Caco-2 (cell line): ENCODE data around the gene KLHL34. TPM values are rescaled to one million over a fixed set of nuclear protein-coding genes. Genes with fewer than 3 reads are reported as not detected.

ENCODE experiments used
- BruUV-seq: library from RNA; stranded (reverse); fragments of 400-500 nt; replicated peaks from 2 replicates; lab custom pipeline; 2021; lab: Mats Ljungman, UMichigan
- CTCF ChIA-PET: fragments of 300-600 bp; sonication (Branson Sonifier 250); formaldehyde crosslinking; loops from one replicate; lab custom pipeline; 2022; ENCODE audit warnings: antibody characterized with exemption; lab: Charles Lee
- POLR2A ChIA-PET: fragments of 300-600 bp; sonication (Branson Sonifier 250); formaldehyde crosslinking; loops from one replicate; lab custom pipeline; 2022; ENCODE audit warnings: antibody characterized with exemption; lab: Charles Lee
- DNase-seq, 2 experiments: peaks; one replicate each; pipeline versions ENCODE4 v3.0.0 to v3.0.0-alpha.2; 2020 to 2022
- H3K27me3 ChIP-seq: replicated peaks from 2 replicates; pipeline ENCODE4 v1.6.0; 2011; ENCODE audit warnings: low read length; ENCODE audit not compliant: control insufficient read depth, insufficient read depth
- H3K36me3 ChIP-seq: 2 replicates; pipeline ENCODE4 v1.5.1; 2011; ENCODE audit warnings: low read length; ENCODE audit not compliant: control insufficient read depth, insufficient read depth
- H3K4me1 ChIP-seq: fragments of 250-450 bp; sonication (Bioruptor Pico); 2 replicates; pipeline ENCODE4 v1.5.1; 2020; ENCODE audit warnings: mild to moderate bottlenecking
- H3K4me3 ChIP-seq: 2 replicates; pipeline ENCODE4 v1.5.1; 2011; ENCODE audit warnings: low read depth, mild to moderate bottlenecking, control low read depth, low read length
- H3K9me3 ChIP-seq: fragments of 250-450 bp; sonication (Bioruptor Pico); 2 replicates; pipeline ENCODE4 v1.5.1; 2020; ENCODE audit warnings: mild to moderate bottlenecking, moderate library complexity
- H3K27ac Mint-ChIP-seq: one replicate; pipeline ENCODE4 v1.8.0; 2022; ENCODE audit warnings: mixed read lengths; ENCODE audit not compliant: unreplicated experiment
- H3K27me3 Mint-ChIP-seq: one replicate; pipeline ENCODE4 v1.8.0; 2022; ENCODE audit warnings: mixed read lengths; ENCODE audit not compliant: insufficient read depth, unreplicated experiment
- H3K36me3 Mint-ChIP-seq: one replicate; pipeline ENCODE4 v1.8.0; 2022; ENCODE audit warnings: mild to moderate bottlenecking, mixed read lengths; ENCODE audit not compliant: insufficient read depth, unreplicated experiment
- H3K4me1 Mint-ChIP-seq: one replicate; pipeline ENCODE4 v1.8.0; 2022; ENCODE audit warnings: low read depth, mixed read lengths; ENCODE audit not compliant: unreplicated experiment
- H3K4me3 Mint-ChIP-seq: one replicate; pipeline ENCODE4 v1.8.0; 2022; ENCODE audit warnings: mild to moderate bottlenecking, moderate library complexity, mixed read lengths; ENCODE audit not compliant: unreplicated experiment
- H3K9me3 Mint-ChIP-seq: one replicate; pipeline ENCODE4 v1.8.0; 2022; ENCODE audit warnings: mixed read lengths; ENCODE audit not compliant: unreplicated experiment
- CTCF ChIP-seq, 2 experiments: fragments of 200-600 bp in 1 of 2; IDR thresholded peaks; 1 replicate in 1 of 2; 2 replicates in 1 of 2; pipeline versions ENCODE4 v1.5.1 to v1.8.0; 2011 to 2022; ENCODE audit warnings: antibody characterized with exemption in 1 of 2, control low read depth in 1 of 2, inconsistent platforms in 1 of 2, low read depth in 1 of 2, low read length in 1 of 2, mild to moderate bottlenecking in 1 of 2, moderate library complexity in 1 of 2; ENCODE audit not compliant: insufficient read depth in 1 of 2, severe bottlenecking in 1 of 2, unreplicated experiment in 1 of 2
- intact Hi-C: fragments of 100-400 bp; cut with micrococcal nuclease; formaldehyde crosslinking; loops from one replicate; pipeline ENCODE4 v1.10.0; 2022; ENCODE audit not compliant: unreplicated experiment
- total RNA-seq: library from RNA; stranded (reverse); gene quantifications from 2 replicates; pipeline ENCODE4 v1.2.3, GENCODE V29; 2022

KLHL34 gene
- total RNA-seq, 1 experiment from 2014 or later: not detected

- Histone ChIP-seq H3K9me3 (peaks cover 4% of the 10 kb centered on the region; the same call in 1 of the 2 replicates), H3K36me3 (no peaks in the 10 kb centered on the region), H3K27me3 (no peaks in the 10 kb centered on the region), H3K4me1 (peaks cover 35% of the 10 kb centered on the region), H3K4me3 (no peak overlapping the region)
- intact Hi-C loops: loop anchor here (2.0 to 10.0 kb wide), 3 partner anchors 53 to 160 kb away; partner anchors contain the start of gene MBTPS2
- ChIA-PET CTCF (interaction anchor here (0.7 to 2.5 kb wide), 3 partner anchors 51 to 1145 kb away, joined by 3 to 10 read pairs (median 4); no protein-coding TSS in a partner anchor), POLR2A (no interaction called here)
- BruUV-seq: no TSS peak
- Mint-ChIP-seq H3K4me1 (peaks cover 26% of the 10 kb centered on the region), H3K4me3 (peak overlapping the region; percentile 49), H3K27me3 (no peaks in the 10 kb centered on the region), H3K9me3 (peaks cover 7% of the 10 kb centered on the region), H3K36me3 (peaks cover 10% of the 10 kb centered on the region), H3K27ac (no peak overlapping the region)
- no peak for TF ChIP-seq CTCF (IDR thresholded peaks at IDR 0.05; ENCODE audit: insufficient read depth in 1 of 2, low read depth in 1 of 2, low read length in 1 of 2, severe bottlenecking in 1 of 2, unreplicated experiment in 1 of 2)
- DNase-seq: peak in 1 of 2 experiments; percentile 9
These were observed 16.5 kb upstream of the KLHL34 start for GRCh38 chrX:21674430-21675186.

- H3K4me1 ChIP-seq: no peaks in the 10 kb centered on the region
- Mint-ChIP-seq H3K36me3 (no peaks in the 10 kb centered on the region), H3K4me1 (peaks cover 7% of the 10 kb centered on the region), H3K4me3 (no peak overlapping the region), H3K9me3 (no peaks in the 10 kb centered on the region), H3K27ac (no peak overlapping the region), H3K27me3 (no peaks in the 10 kb centered on the region)
- H3K36me3 ChIP-seq: no peaks in the 10 kb centered on the region
- DNase-seq: no peak
- CTCF ChIA-PET: no interaction called here
- intact Hi-C loops: no loop called here
- no peak for TF ChIP-seq CTCF (IDR thresholded peaks at IDR 0.05; ENCODE audit: insufficient read depth in 1 of 2, low read depth in 1 of 2, low read length in 1 of 2, severe bottlenecking in 1 of 2, unreplicated experiment in 1 of 2)
- no TSS peak for BruUV-seq
- no peak overlapping the region for H3K4me3 ChIP-seq
- no peaks in the 10 kb centered on the region for H3K9me3 ChIP-seq
- POLR2A ChIA-PET: no interaction called here
- H3K27me3 ChIP-seq: no peaks in the 10 kb centered on the region
These were observed 8.5 kb upstream of the KLHL34 start for GRCh38 chrX:21666679-21667078.

- no peaks in the 10 kb centered on the region for H3K9me3 ChIP-seq
- no peak overlapping the region for H3K4me3 ChIP-seq
- ChIA-PET POLR2A (no interaction called here), CTCF (no interaction called here)
- Mint-ChIP-seq H3K9me3 (no peaks in the 10 kb centered on the region), H3K27ac (no peak overlapping the region), H3K4me3 (no peak overlapping the region), H3K27me3 (no peaks in the 10 kb centered on the region), H3K36me3 (no peaks in the 10 kb centered on the region), H3K4me1 (peaks cover 7% of the 10 kb centered on the region)
- no peak for DNase-seq
- TF ChIP-seq CTCF (IDR thresholded peaks at IDR 0.05; ENCODE audit: insufficient read depth in 1 of 2, low read depth in 1 of 2, low read length in 1 of 2, severe bottlenecking in 1 of 2, unreplicated experiment in 1 of 2): no peak
- H3K36me3 ChIP-seq: no peaks in the 10 kb centered on the region
- no TSS peak for BruUV-seq
- intact Hi-C loops: no loop called here
- H3K27me3 ChIP-seq: no peaks in the 10 kb centered on the region
- no peaks in the 10 kb centered on the region for H3K4me1 ChIP-seq
These were observed 8.1 kb upstream of the KLHL34 start for GRCh38 chrX:21666252-21666651.
